Stimulated activated CD8-positive, alpha-beta memory T cell treated with anti-CD3 and anti-CD28 coated beads, Interleukin-4, amount 100 ng/mL, for 1 hour (primary cell): ENCODE measurements around the gene TMEM220.
"Not testable (repeated sequence)": the region's sequence is repeated elsewhere in the genome, so short reads cannot be mapped to it uniquely, and the experiment has no call there.

Experiments
- DNase-seq, 2 donors: peaks; one replicate each; pipeline ENCODE4 v3.0.0-alpha.2; 2020; ENCODE audit warnings: low read depth in 2 of 2, low spot score in 1 of 2

TMEM220 gene

DNA sequence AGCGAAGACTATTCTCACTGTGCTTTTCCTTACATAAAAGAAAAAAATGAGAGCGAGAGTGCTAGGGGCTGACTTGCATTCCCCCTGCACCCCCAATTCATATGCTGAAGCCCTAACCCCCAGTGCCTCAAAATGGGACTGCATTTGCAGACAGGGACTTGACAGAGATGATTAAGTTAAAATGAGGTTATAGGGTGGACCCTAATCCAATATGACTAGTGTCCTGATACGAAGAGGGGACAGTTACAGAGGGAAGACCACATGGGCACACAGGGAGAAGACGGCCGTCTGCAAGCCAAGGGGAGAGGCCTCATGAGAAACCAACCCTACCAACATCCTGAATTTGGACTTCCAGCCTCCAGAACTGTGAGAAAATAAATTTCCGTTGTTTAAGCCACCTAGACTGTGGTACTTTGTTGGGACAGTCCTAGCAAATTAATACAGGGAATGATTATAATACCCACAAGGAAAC, 1.6 kb upstream of the TMEM220 start:
- no peak for DNase-seq

- DNase-seq: not testable (repeated sequence)
Measured at GRCh38 chr17:10730247-10730646, 424 bp upstream of the TMEM220 start.

- no peak for DNase-seq
Measured at GRCh38 chr17:10728331-10728892, 1.4 kb downstream of the TMEM220 start.

GRCh38 chr17:10727192-10727591, 2.6 kb downstream of the TMEM220 start:
- no peak for DNase-seq

DNA sequence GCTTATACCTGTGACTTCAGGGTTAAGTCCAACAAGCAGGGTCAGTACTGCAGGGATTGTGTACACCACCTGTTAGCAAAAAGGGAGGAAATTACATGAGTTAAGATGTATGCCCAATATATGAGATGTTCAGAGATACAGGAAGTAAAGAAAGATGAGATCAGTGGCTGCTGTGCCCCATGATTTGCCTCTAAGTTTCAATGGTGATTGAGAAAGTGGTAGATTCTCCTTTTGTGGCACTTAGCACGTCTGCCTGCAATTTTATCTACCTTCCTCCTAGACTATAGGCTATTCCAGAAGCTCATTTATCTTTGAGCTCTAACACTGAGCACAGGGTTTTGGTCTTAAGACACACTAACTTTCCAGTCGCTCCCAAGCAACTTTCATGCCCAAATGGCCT, 3.6 kb downstream of the TMEM220 start:
- DNase-seq: no peak

DNA sequence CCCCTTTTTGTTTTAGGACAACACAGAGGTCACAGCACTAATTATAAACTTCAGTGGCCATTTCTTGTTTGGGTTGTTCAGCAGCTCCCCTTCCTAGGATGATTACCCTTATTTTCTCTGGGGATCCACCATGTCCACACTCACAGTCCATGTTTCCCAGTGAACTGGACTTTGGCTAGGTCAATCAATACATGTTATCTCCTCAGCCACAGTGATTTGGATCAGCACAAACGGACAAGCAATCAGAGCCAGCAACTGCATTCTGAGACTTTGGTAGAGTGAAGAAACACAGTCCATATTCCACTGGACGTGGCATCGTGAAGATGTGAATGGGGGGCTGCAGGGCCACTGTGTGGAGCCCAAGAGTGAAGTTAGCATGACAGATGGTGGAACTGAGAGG, 4.6 kb downstream of the TMEM220 start:
- DNase-seq: no peak

DNA sequence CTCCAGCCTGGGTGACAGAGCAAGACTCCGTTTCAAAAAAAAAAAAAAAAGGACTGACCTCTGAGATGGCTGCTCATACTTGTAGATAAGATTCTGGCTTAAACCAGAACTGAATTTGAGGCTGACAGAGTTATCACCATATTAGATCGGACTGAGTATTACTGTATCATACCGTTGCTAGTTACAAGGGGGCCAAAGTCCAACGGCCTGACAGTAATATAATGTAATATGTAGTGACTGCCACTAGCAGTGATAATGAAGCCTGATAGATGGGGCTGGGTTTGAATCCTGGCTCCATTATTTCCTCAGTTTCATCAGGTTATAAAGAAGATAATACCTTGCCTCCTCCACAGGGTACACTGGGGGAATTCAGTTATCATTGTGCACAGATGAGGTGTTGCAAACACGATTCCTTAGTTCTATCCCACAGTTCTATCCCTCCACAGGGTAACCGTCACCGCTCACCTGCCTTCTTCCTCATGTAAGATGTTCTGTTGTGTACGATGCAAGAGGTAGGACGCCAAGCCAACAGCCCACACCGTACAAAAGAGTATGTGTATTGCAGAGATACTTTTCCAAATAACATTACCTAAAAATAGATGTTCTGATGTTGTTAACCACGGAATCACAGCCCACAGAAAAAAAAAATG, 5.2 kb downstream of the TMEM220 start:
- no peak for DNase-seq

GRCh38 chr17:10718547-10718946, 11.3 kb downstream of the TMEM220 start:
- DNase-seq: no peak

- DNase-seq: no peak
Measured at GRCh38 chr17:10716218-10716617, 13.6 kb downstream of the TMEM220 start.

DNA sequence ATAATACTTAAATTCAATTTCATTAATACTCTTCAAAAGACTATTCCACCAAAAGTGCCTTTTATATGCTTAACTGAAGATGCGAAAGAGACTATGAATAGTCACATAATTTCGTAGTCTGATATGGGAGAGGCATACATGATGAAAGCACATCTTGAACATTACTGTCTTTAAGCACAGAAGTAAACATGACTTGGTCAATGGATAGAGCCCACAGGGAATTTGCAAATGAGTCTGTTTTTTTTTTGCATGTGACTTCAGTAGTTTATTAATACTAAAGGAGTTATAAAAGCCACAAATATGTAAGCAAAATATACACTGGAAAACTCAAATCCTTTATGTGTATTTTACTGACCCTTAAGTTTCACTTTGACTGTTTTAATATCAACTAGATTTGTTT, 16.5 kb downstream of the TMEM220 start:
- no peak for DNase-seq

DNA sequence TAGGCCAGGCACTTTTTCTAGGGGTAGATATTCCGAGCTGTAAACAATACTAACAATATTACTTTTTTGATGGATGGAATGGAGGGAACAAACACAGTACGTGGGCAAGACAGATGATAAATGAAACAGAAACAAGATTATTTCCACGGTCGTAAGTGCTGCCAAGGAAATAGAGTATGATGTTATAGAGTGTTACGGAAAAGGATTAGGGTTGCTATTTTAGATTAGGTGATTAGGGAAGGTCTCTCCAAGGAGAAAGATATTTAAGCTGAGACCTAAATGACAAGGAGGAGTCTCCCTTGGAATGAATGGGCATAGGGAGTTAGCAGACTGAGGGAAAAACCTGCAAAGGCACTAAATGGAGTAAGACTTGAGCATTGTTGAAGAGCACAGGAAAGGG, 24.1 kb downstream of the TMEM220 start:
- DNase-seq: no peak

DNA sequence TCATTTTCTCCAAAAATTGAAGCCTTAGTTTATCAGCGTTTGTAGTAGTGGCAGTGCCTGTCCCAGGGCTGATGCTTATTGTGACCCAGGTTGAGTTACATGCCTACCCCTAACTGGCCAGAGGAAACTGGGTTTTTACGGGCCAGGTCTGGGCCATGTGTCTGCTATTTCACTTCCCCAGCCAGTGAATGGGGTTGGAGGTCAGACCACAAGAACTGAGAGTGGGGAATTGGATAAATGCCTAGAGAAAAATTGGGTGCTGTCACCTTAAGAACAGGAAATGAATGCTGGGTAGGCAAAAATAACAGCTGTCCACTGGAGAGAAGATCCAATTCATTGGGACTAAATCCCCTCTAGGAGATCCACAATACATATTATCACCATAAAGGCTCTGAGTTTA, 27.2 kb downstream of the TMEM220 start:
- no peak for DNase-seq

- DNase-seq: no peak
Measured at GRCh38 chr17:10699856-10700255, 30.0 kb downstream of the TMEM220 start.

- DNase-seq: no peak
Measured at GRCh38 chr17:10698096-10698818, 31.6 kb downstream of the TMEM220 start.

DNA sequence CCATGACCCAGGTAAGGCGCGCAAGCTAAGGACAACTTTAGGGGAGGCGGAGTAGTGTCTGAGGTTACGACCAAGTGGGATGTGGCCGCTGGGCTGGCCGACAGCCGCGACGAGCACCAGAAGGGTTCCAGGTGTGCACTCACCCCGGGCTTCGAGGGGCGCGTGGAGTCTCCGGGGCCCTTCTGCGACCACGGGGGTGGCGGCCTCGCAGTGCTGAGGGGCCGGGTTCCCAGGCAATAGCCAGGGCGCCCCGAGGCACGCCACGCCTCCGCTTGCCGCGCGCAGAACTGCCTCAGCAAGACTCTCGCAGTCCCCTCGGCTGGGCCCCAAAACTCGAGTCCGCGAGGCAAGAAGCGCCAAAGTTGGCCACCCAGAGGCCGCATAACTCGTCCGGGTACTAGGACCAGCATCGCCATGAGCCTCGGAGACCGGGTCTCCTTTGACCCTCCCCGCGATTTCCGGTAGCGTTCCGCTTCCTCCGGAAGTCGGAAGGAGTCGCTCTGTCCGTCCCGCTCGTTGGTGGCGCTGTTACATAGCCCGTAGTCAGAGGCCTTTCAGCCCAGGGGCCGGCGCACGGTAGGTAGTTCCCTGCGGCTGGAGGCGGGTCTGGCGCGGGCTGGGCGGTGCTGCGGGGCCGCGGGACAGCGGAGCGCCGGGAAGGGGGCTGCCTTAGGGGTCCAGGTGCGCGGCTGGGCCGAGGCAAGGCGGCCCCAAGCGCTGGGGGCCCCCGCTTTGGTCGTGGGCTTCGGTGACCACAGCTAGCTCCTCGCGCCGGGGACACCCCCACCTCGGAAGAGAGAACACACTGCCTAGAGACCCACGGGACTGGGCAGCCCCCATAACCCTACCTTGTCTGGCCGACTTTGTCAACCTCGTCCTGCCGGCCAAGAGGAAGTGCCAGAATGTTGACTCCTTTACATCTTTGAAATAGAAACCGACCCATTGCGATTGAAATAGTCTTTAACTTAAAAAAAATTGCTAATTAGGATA, 32.4 kb downstream of the TMEM220 start, which contains the start of the genes ADPRM and SCO1:
Gene ADPRM (plus strand): TSS at position 503 of the 990 bp plus-strand sequence. CDS start 7,333 bp downstream, outside the sequence.
Gene SCO1 (minus strand): TSS at position 442 of the 990 bp plus-strand sequence. CDS start 26 bp downstream, at position 416.
- DNase-seq: peak; percentile 76 to 83

DNA sequence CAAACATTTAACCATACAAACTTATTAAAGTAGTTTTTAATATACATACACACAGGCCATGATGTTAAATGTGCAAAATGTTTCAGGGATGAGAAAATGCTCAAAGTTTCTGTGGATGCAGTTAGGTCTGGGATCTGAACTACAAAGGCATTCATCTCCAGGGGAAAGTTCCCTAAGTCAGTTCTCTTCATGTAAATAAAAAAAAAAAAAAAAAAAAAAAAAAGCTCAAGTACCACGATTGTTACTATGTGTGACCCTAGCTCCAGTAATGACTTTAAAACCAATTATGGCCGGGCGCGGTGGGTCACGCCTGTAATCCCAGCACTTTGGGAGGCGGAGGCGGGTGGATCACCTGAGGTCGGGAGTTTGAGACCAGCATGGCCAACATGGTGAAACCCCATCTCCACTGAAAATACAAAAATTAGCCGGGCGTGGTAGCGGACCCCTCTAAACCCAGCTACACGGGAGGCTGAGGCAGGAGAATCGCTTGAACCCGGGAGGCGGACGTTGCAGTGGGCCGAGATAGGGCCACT, 33.9 kb downstream of the TMEM220 start:
- not testable (repeated sequence) for DNase-seq

- DNase-seq: no peak
Measured at GRCh38 chr17:10687499-10687898, 42.3 kb downstream of the TMEM220 start.

DNA sequence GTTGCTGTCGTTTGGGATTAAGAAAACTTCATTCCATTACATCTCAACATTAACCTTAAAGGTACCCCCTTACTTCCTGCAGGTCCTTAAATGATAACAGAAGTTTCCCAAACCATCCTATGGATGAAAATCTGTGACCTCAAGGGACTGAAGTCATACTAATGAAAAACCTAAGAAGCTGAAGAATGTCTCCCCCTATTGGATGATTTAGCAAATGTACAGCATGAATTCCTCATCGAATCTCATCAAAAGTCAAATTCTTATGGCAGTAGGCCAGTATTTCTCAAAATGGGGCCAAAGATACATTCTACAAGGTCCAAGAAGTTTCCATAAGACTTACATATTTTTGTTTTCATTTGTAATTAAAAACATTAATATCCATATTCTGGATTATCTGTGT, 46.0 kb downstream of the TMEM220 start:
- no peak for DNase-seq

GRCh38 chr17:10681866-10682446, 47.9 kb downstream of the TMEM220 start:
- DNase-seq: no peak

DNA sequence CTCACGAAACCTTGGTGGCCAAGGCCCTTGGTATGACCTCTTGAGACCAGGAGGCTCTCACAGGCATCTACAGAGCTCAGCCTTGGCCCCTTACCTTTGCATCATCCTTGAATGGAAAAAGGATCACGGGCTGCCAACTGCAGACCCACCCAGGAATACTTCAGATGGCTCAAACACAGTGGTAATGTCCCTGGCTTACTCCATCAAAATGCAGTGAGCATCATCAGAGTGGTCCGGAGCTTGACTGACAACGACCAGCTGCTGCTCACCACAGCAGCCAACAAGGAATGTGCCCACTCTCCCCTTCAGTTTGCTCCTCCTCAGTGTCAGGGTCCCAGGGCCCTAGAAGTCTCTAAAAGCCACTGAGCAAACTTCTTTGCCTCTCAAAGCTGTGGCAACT, 55.1 kb downstream of the TMEM220 start:
- no peak for DNase-seq
